ENCODE results near the gene CELF3.
"Not testable (repeated sequence)": the region's sequence is repeated elsewhere in the genome, so short reads cannot be mapped to it uniquely, and the experiment has no call there.

The CELF3 gene

DNA sequence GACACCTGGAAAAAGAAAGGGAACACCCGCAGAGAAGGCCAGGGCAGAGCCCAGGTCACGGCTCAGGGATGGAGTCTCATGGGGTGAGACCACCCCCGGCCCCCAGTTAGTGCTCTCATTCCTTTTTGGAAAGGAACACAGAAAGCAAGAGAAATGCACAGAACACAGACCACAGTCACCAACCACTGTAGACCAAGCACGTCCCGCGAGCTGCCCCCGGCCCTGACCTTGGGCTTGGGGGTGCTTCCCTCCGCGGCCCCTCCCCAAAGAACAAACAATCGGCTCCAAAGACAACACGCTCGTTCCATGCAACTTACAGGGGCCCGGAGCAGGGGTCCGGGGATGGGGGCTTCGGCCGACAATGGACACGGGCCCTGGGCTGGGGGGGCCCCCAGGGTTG, 12.8 kb downstream of the CELF3 start:
- DNase-seq (ENCODE audit: low read depth): no peak

DNA sequence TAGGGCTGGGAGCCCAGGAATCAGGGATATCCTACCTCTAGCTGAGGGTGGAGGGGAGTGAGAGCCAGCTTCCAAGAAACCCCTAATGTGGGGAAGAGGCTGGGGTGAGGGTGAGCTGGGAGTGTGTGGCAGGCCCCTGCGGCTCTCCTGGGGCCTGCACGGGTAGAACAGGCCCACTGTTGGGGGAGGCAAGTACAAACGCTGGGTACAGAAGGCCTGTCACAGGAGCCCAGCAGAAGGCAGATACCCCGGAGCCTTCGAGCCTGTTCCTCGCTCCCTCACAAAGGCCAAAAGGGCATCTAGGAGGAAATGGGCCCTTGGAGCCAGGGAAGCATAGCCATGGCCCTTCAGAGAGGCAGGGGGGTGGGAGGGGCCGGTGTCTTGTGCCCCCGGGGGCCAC, 13.7 kb downstream of the CELF3 start:
- DNase-seq (ENCODE audit: low read depth): no peak

GRCh38 chr1:151701515-151701914, 15.1 kb downstream of the CELF3 start:
- no peak for DNase-seq (ENCODE audit: low read depth)

DNA sequence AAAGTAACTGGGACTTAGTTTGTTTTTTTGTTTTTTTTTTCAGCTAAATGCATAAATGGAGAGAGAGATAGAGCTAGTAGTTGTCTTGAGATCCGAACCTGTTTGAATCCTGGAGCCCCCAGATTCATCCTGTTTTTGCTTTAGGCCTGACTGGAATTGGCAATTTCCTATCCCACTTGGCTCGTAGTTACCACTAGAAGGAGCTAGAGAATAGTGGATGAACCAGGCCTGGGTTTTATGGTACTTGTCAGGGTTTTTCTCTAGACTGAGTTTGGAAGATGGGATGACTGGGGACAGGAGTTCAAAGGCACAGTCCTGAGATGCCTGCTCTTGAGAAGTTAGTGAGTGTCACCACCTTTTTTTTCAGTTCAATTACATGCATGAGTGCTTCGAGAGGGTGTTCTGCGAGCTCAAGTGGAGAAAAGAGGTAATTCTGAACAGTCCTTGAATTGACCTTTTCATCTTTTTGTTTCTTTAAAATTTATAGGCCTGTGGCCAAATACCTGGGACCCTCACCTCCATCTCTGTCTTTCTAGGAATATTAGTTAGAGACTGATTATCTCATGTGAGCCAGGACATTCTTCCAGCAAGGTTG, 23.4 kb downstream of the CELF3 start:
- DNase-seq (ENCODE audit: low read depth): no peak

GRCh38 chr1:151692226-151692625, 24.4 kb downstream of the CELF3 start:
- no peak for DNase-seq (ENCODE audit: low read depth)

GRCh38 chr1:151689494-151689893, 27.1 kb downstream of the CELF3 start:
- no peak for DNase-seq (ENCODE audit: low read depth)

DNA sequence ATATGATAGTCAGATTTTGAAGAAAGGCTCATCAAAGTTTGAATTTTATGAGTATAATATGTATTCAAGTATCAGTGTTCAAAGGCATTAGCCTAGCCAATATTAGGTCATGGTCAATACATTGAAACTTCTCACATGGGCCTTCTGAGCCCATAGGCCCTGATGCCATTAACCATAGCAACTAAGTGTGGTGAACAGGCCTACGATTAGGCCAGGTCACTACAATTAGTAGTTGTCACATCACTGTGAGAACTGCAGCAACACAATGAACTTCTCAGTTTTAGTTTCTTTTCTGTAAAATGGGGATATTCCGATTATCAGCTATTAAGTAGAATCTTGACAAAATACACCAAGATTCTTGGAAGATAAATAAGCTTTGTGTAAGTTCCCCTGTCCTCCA, 30.0 kb downstream of the CELF3 start:
- no peak for DNase-seq (ENCODE audit: low read depth)

DNA sequence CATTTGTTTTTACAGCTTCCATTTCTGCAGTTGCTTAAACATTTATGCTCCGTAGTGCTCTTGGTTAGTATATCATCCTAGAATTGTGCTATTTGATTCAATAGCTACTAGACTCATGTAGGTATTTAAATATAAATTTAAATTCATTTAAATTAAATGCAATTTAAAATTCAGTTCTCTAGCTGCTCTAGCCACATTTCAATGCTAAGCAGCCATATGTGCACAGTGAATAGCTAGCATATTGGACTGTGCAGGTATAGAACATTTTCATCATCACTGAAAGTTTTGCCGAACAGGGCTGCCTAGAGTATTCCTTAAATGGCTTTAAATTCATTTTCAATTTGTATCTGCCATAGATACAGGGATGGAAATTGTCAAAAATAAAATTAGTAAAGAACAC, 32.5 kb downstream of the CELF3 start:
- no peak for DNase-seq (ENCODE audit: low read depth)

DNA sequence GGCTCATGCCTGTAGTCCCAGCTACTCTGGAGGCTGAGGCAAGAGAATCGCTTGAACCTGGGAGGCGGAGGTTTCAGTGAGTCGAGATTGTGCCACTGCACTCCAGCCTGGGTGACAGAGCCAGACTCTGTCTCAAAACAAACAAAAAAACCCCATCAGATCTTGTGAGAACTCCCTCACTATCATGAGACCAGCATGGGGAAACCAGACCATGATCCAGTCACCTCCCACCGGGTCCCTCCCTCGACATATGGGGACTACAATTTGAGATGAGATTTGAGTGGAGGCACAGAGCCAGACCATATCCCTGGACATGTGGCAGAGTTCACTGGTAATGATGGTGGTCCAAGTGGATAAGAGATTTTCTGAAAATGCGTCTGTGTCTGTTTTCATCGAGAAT, 33.7 kb downstream of the CELF3 start:
- DNase-seq (ENCODE audit: low read depth): not testable (repeated sequence)

GRCh38 chr1:151681923-151682322, 34.7 kb downstream of the CELF3 start:
- DNase-seq (ENCODE audit: low read depth): no peak

DNA sequence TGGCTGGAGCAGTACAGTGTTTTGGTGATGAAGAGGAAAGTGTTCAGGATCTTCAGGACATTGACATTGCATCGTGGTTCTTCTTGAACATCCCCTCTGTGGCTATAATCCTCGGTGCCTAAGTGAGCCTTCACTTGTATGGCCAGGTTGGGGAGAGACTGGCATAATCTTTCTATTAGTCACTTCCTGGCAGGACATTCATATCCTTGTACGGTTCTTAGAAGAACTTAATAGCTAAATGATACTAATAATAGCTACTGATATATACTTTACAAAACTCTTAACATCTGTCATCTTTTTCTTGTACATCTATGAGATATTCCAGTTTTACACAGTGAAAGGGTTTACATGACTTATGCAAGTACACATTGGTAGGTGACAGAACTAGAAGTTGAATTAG, 35.8 kb downstream of the CELF3 start:
- no peak for DNase-seq (ENCODE audit: low read depth)

- DNase-seq (ENCODE audit: low read depth): no peak
Observed at GRCh38 chr1:151680391-151680790, 36.2 kb downstream of the CELF3 start.

DNA sequence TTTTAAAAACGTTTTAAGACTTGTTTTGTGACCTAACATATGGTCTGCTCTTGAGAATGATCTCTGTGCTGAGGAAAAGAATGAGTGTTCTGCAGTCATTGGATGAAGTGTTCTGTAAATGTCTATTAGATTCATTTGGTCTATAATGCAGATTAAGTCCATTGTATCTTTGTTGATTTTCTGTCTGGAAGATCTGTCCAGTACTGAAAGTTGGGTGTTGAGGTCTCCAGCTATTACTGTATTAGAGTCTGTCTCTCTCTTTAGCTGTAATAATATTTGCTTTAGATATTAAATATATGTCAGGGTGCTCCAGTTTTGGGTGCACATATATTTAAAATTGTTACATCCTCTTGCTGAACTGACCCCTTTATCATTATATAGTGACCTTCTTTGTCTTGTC, 43.2 kb downstream of the CELF3 start:
- DNase-seq (ENCODE audit: low read depth): no peak

DNA sequence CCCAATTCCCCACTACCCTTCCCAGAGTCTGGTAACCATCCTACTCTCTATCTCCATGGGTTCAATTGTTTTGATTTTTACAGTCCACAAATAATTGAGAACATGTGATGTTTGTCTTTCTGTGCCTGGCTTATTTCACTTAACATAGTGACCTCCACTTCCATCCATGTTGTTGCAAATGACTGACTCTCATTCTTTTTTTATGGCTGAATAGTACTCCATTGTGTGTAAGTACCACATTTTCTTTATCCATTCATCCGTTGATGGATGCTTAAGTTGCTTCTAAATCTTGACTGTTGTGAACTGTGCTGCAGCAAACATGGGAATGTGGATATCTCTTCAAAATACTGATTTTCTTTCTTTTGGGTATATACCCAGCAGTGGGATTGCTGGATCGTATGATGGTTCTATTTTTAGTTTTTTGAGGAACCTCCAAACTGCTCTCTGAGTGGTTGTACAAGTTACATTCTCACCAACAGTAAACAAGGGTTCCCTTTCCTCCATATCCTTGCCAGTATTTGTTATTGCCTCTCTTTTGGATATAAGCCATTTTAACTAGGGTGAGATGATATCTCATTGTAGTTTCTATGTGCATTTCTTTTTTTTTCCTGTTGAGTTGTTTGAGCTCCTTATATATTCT, 46.4 kb downstream of the CELF3 start:
- not testable (repeated sequence) for DNase-seq (ENCODE audit: low read depth)

GRCh38 chr1:151668090-151668489, 48.5 kb downstream of the CELF3 start:
- no peak for DNase-seq (ENCODE audit: low read depth)

DNA sequence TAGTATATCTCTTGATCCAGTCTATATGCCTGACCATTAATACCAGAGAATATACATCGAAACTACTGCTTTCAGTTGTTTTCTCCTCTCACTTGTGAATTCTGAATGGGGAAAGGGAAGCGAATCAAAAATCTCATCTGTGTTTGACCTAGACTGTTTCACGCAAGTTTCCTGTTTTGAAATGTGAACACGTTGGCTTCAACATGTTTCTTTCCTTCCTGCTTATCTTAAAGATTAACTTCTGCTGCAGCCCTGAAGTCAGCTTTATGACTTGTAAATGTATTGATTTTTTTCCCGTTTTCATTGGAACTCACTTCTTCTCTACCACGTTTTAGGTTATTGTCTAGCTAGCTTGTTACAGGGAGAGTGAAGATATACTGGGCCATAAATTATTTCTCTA, 54.9 kb downstream of the CELF3 start:
- DNase-seq (ENCODE audit: low read depth): no peak

- DNase-seq (ENCODE audit: low read depth): no peak
Observed at GRCh38 chr1:151655371-151655770, 61.2 kb downstream of the CELF3 start.

GRCh38 chr1:151653397-151653796, 63.2 kb downstream of the CELF3 start:
- DNase-seq (ENCODE audit: low read depth): no peak

Measured in stimulated activated CD8-positive, alpha-beta memory T cell treated with anti-CD3 and anti-CD28 coated beads, Interleukin-12 subunit alpha, Interleukin-12 subunit beta, amount 100 ng/mL, for 1 hour (primary cell).